Naive thymus-derived CD4-positive, alpha-beta T cell (primary cell): ENCODE results near the gene AP5B1. TPM values are rescaled to one million over a fixed set of nuclear protein-coding genes. Genes with fewer than 3 reads are reported as not detected.
"Not testable (repeated sequence)": the region's sequence is repeated elsewhere in the genome, so short reads cannot be mapped to it uniquely, and the experiment has no call there.

Source experiments
- ATAC-seq: fragments of 150-1000 bp; cut with Tn5 transposase; 2 replicates; pipeline ENCODE4 v1.10.0; 2021; ENCODE audit warnings: mild to moderate bottlenecking, moderate library complexity
- CTCF ChIA-PET: fragments of 350-600 bp; sonication (Branson Sonifier 250); formaldehyde crosslinking; loops from one replicate; lab custom pipeline; 2021; ENCODE audit warnings: antibody characterized with exemption; lab: Charles Lee
- POLR2A ChIA-PET: fragments of 350-600 bp; sonication (Branson Sonifier 250); formaldehyde crosslinking; loops from one replicate; lab custom pipeline; 2021; ENCODE audit warnings: antibody characterized with exemption, inconsistent platforms; lab: Charles Lee
- DNase-seq, 9 donors: peaks; one replicate each; pipeline versions ENCODE4 v3.0.0 to v3.0.0-alpha.2; 2020 to 2022; ENCODE audit warnings: mixed read lengths in 1 of 9
- H3K27ac ChIP-seq: one replicate; pipeline ENCODE4 v1.7.0; 2013; ENCODE audit warnings: mild to moderate bottlenecking, low read depth, low read length, moderate library complexity
- H3K27me3 ChIP-seq, 2 donors: one replicate each; pipeline ENCODE4 v1.7.0; 2013; ENCODE audit warnings: low read length in 2 of 2, mild to moderate bottlenecking in 2 of 2, moderate library complexity in 2 of 2; ENCODE audit not compliant: control insufficient read depth in 2 of 2, insufficient read depth in 2 of 2
- H3K36me3 ChIP-seq, 3 experiments: 1 replicate in 2 of 3; 2 replicates in 1 of 3; pipeline ENCODE4 v1.7.0; 2013; ENCODE audit warnings: low read length in 3 of 3, mild to moderate bottlenecking in 3 of 3, moderate library complexity in 1 of 3; ENCODE audit not compliant: insufficient read depth in 3 of 3, control insufficient read depth in 2 of 3
- H3K4me1 ChIP-seq, 2 donors: one replicate each; pipeline ENCODE4 v1.7.0; 2013; ENCODE audit warnings: low read length in 2 of 2, mild to moderate bottlenecking in 2 of 2, moderate library complexity in 1 of 2; ENCODE audit not compliant: control insufficient read depth in 2 of 2, insufficient read depth in 2 of 2
- H3K4me3 ChIP-seq: 2 replicates; pipeline ENCODE4 v1.7.0; 2013; ENCODE audit warnings: mild to moderate bottlenecking, low read length
- H3K9me3 ChIP-seq, 3 experiments: 1 replicate in 2 of 3; 2 replicates in 1 of 3; pipeline ENCODE4 v1.7.0; 2013; ENCODE audit warnings: low read length in 3 of 3; ENCODE audit not compliant: control insufficient read depth in 2 of 3
- H3K27ac Mint-ChIP-seq, 9 donors: one replicate each; pipeline ENCODE4 v1.8.0; 2020 to 2022; ENCODE audit warnings: mixed read lengths in 9 of 9, mild to moderate bottlenecking in 8 of 9, moderate library complexity in 5 of 9, inconsistent platforms in 2 of 9
- H3K27me3 Mint-ChIP-seq, 5 donors: one replicate each; pipeline ENCODE4 v1.8.0; 2021 to 2022; ENCODE audit warnings: mixed read lengths in 5 of 5, mild to moderate bottlenecking in 1 of 5
- H3K36me3 Mint-ChIP-seq, 5 donors: one replicate each; pipeline ENCODE4 v1.8.0; 2020 to 2022; ENCODE audit warnings: mixed read lengths in 5 of 5, mild to moderate bottlenecking in 3 of 5, inconsistent platforms in 1 of 5
- H3K4me1 Mint-ChIP-seq, 7 donors: one replicate each; pipeline ENCODE4 v1.8.0; 2020 to 2022; ENCODE audit warnings: mixed read lengths in 7 of 7, mild to moderate bottlenecking in 3 of 7, inconsistent platforms in 1 of 7
- H3K4me3 Mint-ChIP-seq, 10 donors: one replicate each; pipeline ENCODE4 v1.8.0; 2020 to 2022; ENCODE audit warnings: mild to moderate bottlenecking in 10 of 10, mixed read lengths in 10 of 10, moderate library complexity in 6 of 10, inconsistent platforms in 2 of 10
- H3K9me3 Mint-ChIP-seq, 11 donors: one replicate each; pipeline ENCODE4 v1.8.0; 2020 to 2022; ENCODE audit warnings: mixed read lengths in 11 of 11, mild to moderate bottlenecking in 4 of 11, inconsistent platforms in 1 of 11, moderate library complexity in 1 of 11
- intact Hi-C, 2 donors: fragments of 100-400 bp; cut with micrococcal nuclease; formaldehyde crosslinking; loops; one replicate each; pipeline ENCODE4 v1.15.1; 2023
- polyA plus RNA-seq, 2 donors: library from polyadenylated mRNA; unstranded; fragments of 300-500 nt; fragmentation: Illumina TruSeq; gene quantifications; one replicate each; pipeline ENCODE4 v1.2.3, GENCODE V29; 2021
- total RNA-seq, 6 experiments: library from RNA in 5 of 6; stranded (reverse) in 5 of 6; gene quantifications; 1 replicate in 5 of 6; 2 replicates in 1 of 6; pipeline ENCODE4 v1.2.3 and lab custom pipeline; 2021 to 2026

The AP5B1 gene
- total and polyA plus RNA-seq, 7 experiments from 2014 or later: 8.8 to 31.0 (median 21.7) TPM

- CTCF ChIA-PET, intact Hi-C loops, H3K4me1 ChIP-seq, H3K4me1 Mint-ChIP-seq, H3K36me3 ChIP-seq, H3K27ac Mint-ChIP-seq, H3K9me3 Mint-ChIP-seq, DNase-seq, H3K4me3 Mint-ChIP-seq, ATAC-seq, H3K9me3 ChIP-seq, H3K27ac ChIP-seq, H3K36me3 Mint-ChIP-seq, H3K4me3 ChIP-seq, H3K27me3 ChIP-seq: not testable (repeated sequence)
- H3K27me3 Mint-ChIP-seq: peaks cover 9 to 25% (median 17%) of the 10 kb centered on the region in 5 donors
- POLR2A ChIA-PET: interaction anchor here (0.6 kb wide), 1 partner anchor 273 kb away, joined by 3 read pairs; no protein-coding TSS in a partner anchor
These were observed 18.0 kb downstream of the AP5B1 start for GRCh38 chr11:65762816-65763215.

- H3K36me3 Mint-ChIP-seq, H3K4me1 ChIP-seq, H3K27me3 ChIP-seq, H3K27ac Mint-ChIP-seq, H3K27ac ChIP-seq, H3K9me3 ChIP-seq, H3K9me3 Mint-ChIP-seq, POLR2A ChIA-PET, H3K4me3 ChIP-seq, H3K36me3 ChIP-seq, ATAC-seq, H3K4me3 Mint-ChIP-seq, H3K4me1 Mint-ChIP-seq, DNase-seq, intact Hi-C loops: not testable (repeated sequence)
- peaks cover 14 to 25% (median 20%) of the 10 kb centered on the region in 5 donors for H3K27me3 Mint-ChIP-seq
- CTCF ChIA-PET: interaction anchor here (0.8 kb wide), 1 partner anchor 57 kb away, joined by 3 read pairs; no protein-coding TSS in a partner anchor
These were observed 18.6 kb downstream of the AP5B1 start for GRCh38 chr11:65762169-65762568.

- Mint-ChIP-seq H3K4me3 (no peak overlapping the region), H3K27ac (no peak overlapping the region), H3K27me3 (peaks cover 9 to 35% (median 16%) of the 10 kb centered on the region in 5 donors), H3K4me1 (no peaks in the 10 kb centered on the region), H3K9me3 (no peaks in the 10 kb centered on the region), H3K36me3 (no peaks in the 10 kb centered on the region)
- intact Hi-C loops: no loop called here
- ChIA-PET CTCF (interaction anchor here (0.5 kb wide), 1 partner anchor 241 kb away, joined by 3 read pairs; no protein-coding TSS in a partner anchor), POLR2A (no interaction called here)
- Histone ChIP-seq H3K27ac (no peak overlapping the region), H3K36me3 (no peaks in the 10 kb centered on the region), H3K4me1 (no peaks in the 10 kb centered on the region), H3K27me3 (peaks cover 0 to 4% of the 10 kb centered on the region in 2 donors), H3K4me3 (no peak overlapping the region), H3K9me3 (no peaks in the 10 kb centered on the region)
- ATAC-seq (no peak), DNase-seq (no peak)
These were observed 35.7 kb downstream of the AP5B1 start for GRCh38 chr11:65745049-65745448.

- ATAC-seq (no peak), DNase-seq (no peak)
- Histone ChIP-seq H3K27me3 (peaks cover 0 to 4% of the 10 kb centered on the region in 2 donors), H3K4me3 (no peak overlapping the region), H3K27ac (no peak overlapping the region), H3K9me3 (no peaks in the 10 kb centered on the region), H3K36me3 (no peaks in the 10 kb centered on the region), H3K4me1 (no peaks in the 10 kb centered on the region)
- H3K27me3 Mint-ChIP-seq: peaks cover 9 to 33% (median 16%) of the 10 kb centered on the region in 5 donors
- ChIA-PET POLR2A (no interaction called here), CTCF (interaction anchor here (0.5 kb wide), 1 partner anchor 241 kb away, joined by 3 read pairs; no protein-coding TSS in a partner anchor)
- H3K27ac Mint-ChIP-seq: no peak overlapping the region
- no peak overlapping the region for H3K4me3 Mint-ChIP-seq
- H3K4me1 Mint-ChIP-seq: no peaks in the 10 kb centered on the region
- H3K9me3 Mint-ChIP-seq: no peaks in the 10 kb centered on the region
- H3K36me3 Mint-ChIP-seq: no peaks in the 10 kb centered on the region
- intact Hi-C loops: no loop called here
These were observed 36.1 kb downstream of the AP5B1 start for GRCh38 chr11:65744699-65745042.

DNA sequence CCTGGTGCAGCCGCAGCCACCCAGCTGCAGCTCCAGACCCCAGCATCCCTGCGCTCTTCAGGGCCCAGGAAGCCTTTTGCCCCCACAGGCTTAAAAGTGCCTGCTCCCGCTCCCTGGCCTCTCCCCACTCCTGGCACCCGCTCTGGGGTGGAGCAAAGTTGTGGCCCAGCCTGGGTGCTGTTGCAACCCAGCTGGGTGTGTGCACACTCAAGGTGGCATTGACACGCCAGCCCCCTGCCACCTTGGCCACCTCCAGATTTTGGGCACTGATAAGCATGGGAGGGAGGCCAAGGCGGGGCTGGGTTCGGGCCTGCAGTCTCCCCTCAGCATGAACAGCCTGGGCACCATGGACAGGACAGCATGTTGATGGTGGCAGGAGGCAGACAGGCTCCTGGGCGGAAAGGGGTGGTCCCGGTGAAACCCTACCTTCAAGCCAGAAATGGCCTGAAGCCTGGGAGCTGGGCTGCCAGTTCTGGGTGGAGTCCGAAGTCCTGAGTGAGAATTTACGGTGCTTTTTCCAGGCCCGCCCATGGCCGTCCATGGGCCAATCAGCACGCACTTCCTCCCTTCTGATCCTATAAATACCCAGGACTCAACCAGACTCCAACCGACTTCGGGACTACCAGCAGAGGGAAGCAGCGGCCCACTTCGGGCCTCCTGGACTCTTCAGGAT lies 36.6 kb downstream of the AP5B1 start:
- H3K27ac ChIP-seq: no peak overlapping the region
- Mint-ChIP-seq H3K27ac (no peak overlapping the region), H3K9me3 (no peaks in the 10 kb centered on the region), H3K27me3 (peaks cover 9 to 28% (median 12%) of the 10 kb centered on the region in 5 donors), H3K4me1 (no peaks in the 10 kb centered on the region), H3K36me3 (no peaks in the 10 kb centered on the region), H3K4me3 (no peak overlapping the region)
- intact Hi-C loops: no loop called here
- ChIA-PET CTCF (no interaction called here), POLR2A (no interaction called here)
- no peak overlapping the region for H3K4me3 ChIP-seq
- peaks cover 0 to 4% of the 10 kb centered on the region in 2 donors for H3K27me3 ChIP-seq
- ATAC-seq: peak; percentile 66
- H3K4me1 ChIP-seq: no peaks in the 10 kb centered on the region
- no peaks in the 10 kb centered on the region for H3K9me3 ChIP-seq
- no peak for DNase-seq
- no peaks in the 10 kb centered on the region for H3K36me3 ChIP-seq

DNA sequence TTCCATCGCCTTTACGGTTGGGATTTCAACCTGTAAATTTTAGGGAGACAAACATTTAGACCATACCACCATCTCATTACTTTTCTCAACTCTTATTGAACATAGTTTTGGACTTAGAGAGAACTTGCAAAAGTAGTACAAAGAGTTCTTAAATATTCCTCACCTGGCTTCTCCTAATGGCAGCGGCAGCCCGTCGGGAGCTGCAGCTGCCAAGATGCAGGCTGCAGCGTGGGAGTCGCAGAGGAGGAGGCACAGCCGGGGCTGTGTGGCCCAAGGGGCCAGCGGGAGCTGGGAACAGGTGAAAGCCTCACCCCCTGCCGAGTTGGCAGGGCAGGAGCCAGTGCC lies 37.1 kb downstream of the AP5B1 start:
- Histone ChIP-seq H3K4me1 (no peaks in the 10 kb centered on the region), H3K9me3 (no peaks in the 10 kb centered on the region), H3K4me3 (no peak overlapping the region), H3K27me3 (peaks cover 0 to 4% of the 10 kb centered on the region in 2 donors), H3K27ac (no peak overlapping the region), H3K36me3 (no peaks in the 10 kb centered on the region)
- Mint-ChIP-seq H3K4me1 (no peaks in the 10 kb centered on the region), H3K27ac (no peak overlapping the region), H3K9me3 (no peaks in the 10 kb centered on the region), H3K27me3 (peaks cover 9 to 27% (median 13%) of the 10 kb centered on the region in 5 donors), H3K4me3 (no peak overlapping the region), H3K36me3 (no peaks in the 10 kb centered on the region)
- intact Hi-C loops: no loop called here
- ChIA-PET POLR2A (no interaction called here), CTCF (no interaction called here)
- DNase-seq: no peak
- no peak for ATAC-seq

DNA sequence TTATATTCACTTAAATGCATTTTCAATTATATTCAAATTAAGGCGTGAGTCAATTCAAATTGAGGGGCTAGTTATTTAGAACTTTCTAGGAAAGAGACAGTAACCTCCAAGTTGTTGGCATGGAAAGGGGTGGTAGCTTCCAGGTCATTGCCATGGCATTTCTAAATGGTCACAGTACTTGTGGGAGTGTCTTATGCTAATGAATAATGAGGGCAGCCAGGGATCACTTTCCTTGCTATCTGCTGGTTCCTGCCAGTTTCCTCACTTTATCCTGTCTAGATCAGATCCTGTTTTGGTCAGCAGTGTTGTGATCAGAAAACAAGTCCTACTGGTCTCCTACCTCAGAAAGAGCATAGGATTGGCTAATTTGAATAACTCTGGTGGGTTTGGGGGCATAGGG lies 38.4 kb downstream of the AP5B1 start:
- H3K27ac Mint-ChIP-seq: no peak overlapping the region
- H3K9me3 Mint-ChIP-seq: no peaks in the 10 kb centered on the region
- H3K9me3 ChIP-seq: no peaks in the 10 kb centered on the region
- H3K27ac ChIP-seq: no peak overlapping the region
- intact Hi-C loops: no loop called here
- DNase-seq: no peak
- ATAC-seq: no peak
- H3K4me1 Mint-ChIP-seq: no peaks in the 10 kb centered on the region
- H3K36me3 ChIP-seq: no peaks in the 10 kb centered on the region
- peaks cover 11 to 34% (median 22%) of the 10 kb centered on the region in 5 donors for H3K27me3 Mint-ChIP-seq
- ChIA-PET CTCF (interaction anchor here (0.5 kb wide), 1 partner anchor 75 kb away, joined by 3 read pairs; no protein-coding TSS in a partner anchor), POLR2A (no interaction called here)
- no peak overlapping the region for H3K4me3 Mint-ChIP-seq
- no peaks in the 10 kb centered on the region for H3K4me1 ChIP-seq
- peaks cover 0 to 4% of the 10 kb centered on the region in 2 donors for H3K27me3 ChIP-seq
- no peak overlapping the region for H3K4me3 ChIP-seq
- H3K36me3 Mint-ChIP-seq: no peaks in the 10 kb centered on the region
